ENCODE results near the gene GJC2. TPM values are rescaled to one million over a fixed set of nuclear protein-coding genes. Genes with fewer than 3 reads are reported as not detected.

The GJC2 gene
- total and polyA plus RNA-seq, 2 donors (not counting 1 experiment from before 2014, with no cell fraction given), result 0.16 to 0.30 TPM

GRCh38 chr1:228112167-228112566 is 37.6 kb upstream of the GJC2 start:
- Mint-ChIP-seq H3K27me3 (no peaks in the 10 kb centered on the region), H3K4me1 (peaks cover 22% of the 10 kb centered on the region), H3K4me3 (no peak overlapping the region), H3K27ac (no peak overlapping the region), H3K9me3 (ENCODE audit: insufficient read depth) (no peaks in the 10 kb centered on the region)
- ATAC-seq (ENCODE audit: low read depth) (no peak), DNase-seq (no peak)
- Histone ChIP-seq H3K4me3 (ENCODE audit: control extremely low read depth in 1 of 5, extremely low read depth in 1 of 5, insufficient read depth in 1 of 5, low read depth in 2 of 5, low read length in 4 of 5) (no peak overlapping the region), H3K9me3 (ENCODE audit: control extremely low read depth in 1 of 3, control insufficient read depth in 2 of 3, insufficient read depth in 1 of 3, low read length in 2 of 3) (no peaks in the 10 kb centered on the region), H3K4me1 (ENCODE audit: control insufficient read depth in 2 of 2, insufficient read depth in 2 of 2, low read length in 2 of 2) (peaks cover 17 to 23% of the 10 kb centered on the region in 2 donors), H3K4me2 (replicated peaks; ENCODE audit: low read depth, low read length, poor library complexity, severe bottlenecking) (no peak overlapping the region), H2AFZ (ENCODE audit: insufficient read depth, low read depth, low read length, poor library complexity, severe bottlenecking) (no peak overlapping the region), H3K36me3 (replicated peaks in 1 of 2; ENCODE audit: control extremely low read depth in 1 of 2, control insufficient read depth in 1 of 2, extremely low read depth in 1 of 2, insufficient read depth in 2 of 2, low read length in 1 of 2) (peaks cover 0 to 6% of the 10 kb centered on the region in 2 experiments), H3K27ac (ENCODE audit: low read length in 2 of 2) (no peak overlapping the region), H3K79me2 (ENCODE audit: control insufficient read depth, insufficient read depth, low read length) (peaks cover 23% of the 10 kb centered on the region), H3K9ac (ENCODE audit: low read length) (no peak overlapping the region), H3K27me3 (replicated peaks in 1 of 4; ENCODE audit: control extremely low read depth in 1 of 4, control insufficient read depth in 3 of 4, insufficient read depth in 4 of 4, low read length in 3 of 4) (no peaks in the 10 kb centered on the region), H4K20me1 (ENCODE audit: control insufficient read depth, insufficient read depth, low read length, poor library complexity, severe bottlenecking) (no peaks in the 10 kb centered on the region)
- WGBS (ENCODE audit: insufficient coverage), result 83% methylated on average over 6 of the region's 7 CpGs
- intact Hi-C loops (cut with micrococcal nuclease), result no loop called here
- TF ChIP-seq EZH2 (IDR thresholded peaks at IDR 0.05; ENCODE audit: borderline replicate concordance, insufficient read depth, low read depth, low read length, poor library complexity, severe bottlenecking) (no peak), CTCF (IDR thresholded peaks at IDR 0.05) (no peak)
- ChIA-PET CTCF (interaction anchor here (1.1 kb wide), 1 partner anchor 19 kb away, joined by 6 read pairs; no protein-coding TSS in a partner anchor), POLR2A (no interaction called here)

- no peak overlapping the region for H3K4me3 ChIP-seq (ENCODE audit: control extremely low read depth in 1 of 5, extremely low read depth in 1 of 5, insufficient read depth in 1 of 5, low read depth in 2 of 5, low read length in 4 of 5)
- no CpG with 5 or more reads among the region's 1 CpG for WGBS (ENCODE audit: insufficient coverage)
- Mint-ChIP-seq H3K27me3 (no peaks in the 10 kb centered on the region), H3K9me3 (ENCODE audit: insufficient read depth) (no peaks in the 10 kb centered on the region), H3K4me1 (peaks cover 22% of the 10 kb centered on the region), H3K27ac (no peak overlapping the region), H3K4me3 (no peak overlapping the region)
- no peak overlapping the region for H2AFZ ChIP-seq (ENCODE audit: insufficient read depth, low read depth, low read length, poor library complexity, severe bottlenecking)
- no peak overlapping the region for H3K27ac ChIP-seq (ENCODE audit: low read length in 2 of 2)
- no peak for ATAC-seq (ENCODE audit: low read depth)
- no peak overlapping the region for H3K9ac ChIP-seq (ENCODE audit: low read length)
- CTCF ChIA-PET, result interaction anchor here (1.1 kb wide), 1 partner anchor 18 kb away, joined by 6 read pairs; no protein-coding TSS in a partner anchor
- H4K20me1 ChIP-seq (ENCODE audit: control insufficient read depth, insufficient read depth, low read length, poor library complexity, severe bottlenecking), result no peaks in the 10 kb centered on the region
- POLR2A ChIA-PET, result no interaction called here
- intact Hi-C loops (cut with micrococcal nuclease), result no loop called here
- H3K36me3 ChIP-seq (replicated peaks in 1 of 2; ENCODE audit: control extremely low read depth in 1 of 2, control insufficient read depth in 1 of 2, extremely low read depth in 1 of 2, insufficient read depth in 2 of 2, low read length in 1 of 2), result peaks cover 0 to 3% of the 10 kb centered on the region in 2 experiments
- H3K4me2 ChIP-seq (replicated peaks; ENCODE audit: low read depth, low read length, poor library complexity, severe bottlenecking), result no peak overlapping the region
- no peaks in the 10 kb centered on the region for H3K27me3 ChIP-seq (replicated peaks in 1 of 4; ENCODE audit: control extremely low read depth in 1 of 4, control insufficient read depth in 3 of 4, insufficient read depth in 4 of 4, low read length in 3 of 4)
- peaks cover 21% of the 10 kb centered on the region for H3K79me2 ChIP-seq (ENCODE audit: control insufficient read depth, insufficient read depth, low read length)
- H3K9me3 ChIP-seq (ENCODE audit: control extremely low read depth in 1 of 3, control insufficient read depth in 2 of 3, insufficient read depth in 1 of 3, low read length in 2 of 3), result no peaks in the 10 kb centered on the region
- TF ChIP-seq CTCF (IDR thresholded peaks at IDR 0.05) (no peak), EZH2 (IDR thresholded peaks at IDR 0.05; ENCODE audit: borderline replicate concordance, insufficient read depth, low read depth, low read length, poor library complexity, severe bottlenecking) (no peak)
- peaks cover 17 to 23% of the 10 kb centered on the region in 2 donors for H3K4me1 ChIP-seq (ENCODE audit: control insufficient read depth in 2 of 2, insufficient read depth in 2 of 2, low read length in 2 of 2)
- DNase-seq, result no peak
These were observed 37.1 kb upstream of the GJC2 start for GRCh38 chr1:228112617-228113016.
